ENCODE results near the gene HRH1. TPM values are rescaled to one million over a fixed set of nuclear protein-coding genes. Genes with fewer than 3 reads are reported as not detected.

Gene HRH1
- polyA plus RNA-seq, 1 donor (not counting 4 experiments of a cell fraction or from before 2014, with no cell fraction given): 13.9 TPM

GRCh38 chr3:11289864-11290263 lies 135.6 kb downstream of the HRH1 start:
- TF ChIP-seq CTCF (optimal IDR thresholded peaks at IDR 0.05 in 1 of 3, IDR thresholded peaks at IDR 0.05 in 1 of 3, conservative IDR thresholded peaks at IDR 0.05 in 1 of 3; ENCODE audit: extremely low read depth in 1 of 3, insufficient read depth in 2 of 3, low read length in 3 of 3) (no peak), EZH2 (IDR thresholded peaks at IDR 0.05; ENCODE audit: low read length) (no peak)
- no peak for FAIRE-seq
- Histone ChIP-seq H3K79me2 (ENCODE audit: control insufficient read depth, insufficient read depth, low read length) (peaks cover 12% of the 10 kb centered on the region), H3K9me1 (ENCODE audit: control insufficient read depth, extremely low read depth, insufficient read depth, low read length) (no peaks in the 10 kb centered on the region), H4K20me1 (ENCODE audit: control insufficient read depth, extremely low read depth, insufficient read depth, low read length) (no peaks in the 10 kb centered on the region), H3K27ac (ENCODE audit: control insufficient read depth, insufficient read depth, low read length) (peak overlapping the region; percentile 85), H2AFZ (ENCODE audit: control insufficient read depth, low read length) (no peak overlapping the region), H3K27me3 (ENCODE audit: control insufficient read depth, extremely low read depth, insufficient read depth, low read length) (no peaks in the 10 kb centered on the region), H3K4me3 (ENCODE audit: control insufficient read depth in 2 of 3, extremely low read depth in 1 of 3, insufficient read depth in 2 of 3, low read depth in 1 of 3, low read length in 3 of 3) (peak overlapping the region in 2 of 3 experiments; percentile 15 to 33), H3K9ac (ENCODE audit: control insufficient read depth, extremely low read depth, insufficient read depth, low read length) (peak overlapping the region; percentile 72), H3K4me1 (ENCODE audit: control insufficient read depth, extremely low read depth, insufficient read depth, low read length) (peaks cover 47% of the 10 kb centered on the region), H3K9me3 (ENCODE audit: control insufficient read depth, low read depth, low read length) (no peaks in the 10 kb centered on the region), H3K36me3 (ENCODE audit: control insufficient read depth in 2 of 2, extremely low read depth in 1 of 2, insufficient read depth in 2 of 2, low read length in 2 of 2) (peaks cover 2 to 5% of the 10 kb centered on the region in 2 experiments), H3K4me2 (ENCODE audit: control insufficient read depth, extremely low read depth, insufficient read depth, low read depth, low read length) (peak overlapping the region; percentile 69)
- dilution Hi-C loops (cut with MboI; ENCODE audit: extremely low pct_ligation_motif_present, low sequenced_read_pairs): no loop called here
- DNase-seq (ENCODE audit: low read depth, low spot score): no peak

DNA sequence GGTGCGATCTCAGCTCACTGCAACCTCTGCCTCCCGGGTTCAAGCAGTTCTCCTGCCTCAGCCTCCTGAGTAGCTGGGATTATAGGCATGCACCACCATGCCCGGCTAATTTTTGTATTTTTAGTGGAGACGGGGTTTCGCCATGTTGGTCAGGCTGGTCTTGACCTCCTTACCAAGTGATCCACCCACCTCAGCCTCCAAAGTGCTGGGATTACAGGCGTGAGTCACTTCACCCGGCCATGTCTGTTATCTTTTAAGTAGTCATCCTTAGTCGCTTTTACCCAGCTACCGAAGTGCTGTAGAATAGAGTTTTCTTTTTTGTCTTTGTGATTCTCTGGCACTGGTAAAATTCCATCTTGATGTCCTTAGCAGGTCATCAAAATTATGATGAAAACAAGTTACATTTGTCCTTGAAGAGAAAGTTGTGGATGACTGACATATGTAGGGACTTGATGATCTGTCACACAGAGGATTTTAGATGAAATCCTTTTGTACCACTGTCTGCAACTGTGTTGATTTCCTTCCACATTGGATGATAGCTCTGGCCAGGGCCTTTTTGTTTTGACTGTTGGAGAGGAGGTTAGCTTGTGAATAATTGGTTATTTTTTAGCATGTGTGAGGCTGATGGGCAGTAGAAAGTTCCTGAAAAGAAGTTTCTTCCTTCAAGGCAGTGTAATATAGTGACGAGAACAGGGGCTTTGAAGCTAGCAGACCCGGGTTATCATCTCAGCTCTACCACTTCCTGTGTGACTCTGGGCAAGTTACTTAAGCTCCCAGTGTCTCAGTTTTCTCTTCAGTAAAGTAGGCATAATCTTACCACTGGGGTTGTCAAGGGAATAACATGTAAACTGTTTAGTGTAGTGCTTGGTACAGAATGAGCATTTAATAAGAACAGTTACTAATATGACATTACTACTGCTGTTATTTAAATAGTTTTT lies 136.7 kb downstream of the HRH1 start:
- Histone ChIP-seq H3K4me3 (ENCODE audit: control insufficient read depth in 2 of 3, extremely low read depth in 1 of 3, insufficient read depth in 2 of 3, low read depth in 1 of 3, low read length in 3 of 3) (no peak overlapping the region), H2AFZ (ENCODE audit: control insufficient read depth, low read length) (no peak overlapping the region), H3K36me3 (ENCODE audit: control insufficient read depth in 2 of 2, extremely low read depth in 1 of 2, insufficient read depth in 2 of 2, low read length in 2 of 2) (peaks cover 2 to 5% of the 10 kb centered on the region in 2 experiments), H3K79me2 (ENCODE audit: control insufficient read depth, insufficient read depth, low read length) (peaks cover 11% of the 10 kb centered on the region), H3K9me1 (ENCODE audit: control insufficient read depth, extremely low read depth, insufficient read depth, low read length) (no peaks in the 10 kb centered on the region), H3K9ac (ENCODE audit: control insufficient read depth, extremely low read depth, insufficient read depth, low read length) (no peak overlapping the region), H4K20me1 (ENCODE audit: control insufficient read depth, extremely low read depth, insufficient read depth, low read length) (no peaks in the 10 kb centered on the region), H3K27ac (ENCODE audit: control insufficient read depth, insufficient read depth, low read length) (peak overlapping the region; percentile 10), H3K4me1 (ENCODE audit: control insufficient read depth, extremely low read depth, insufficient read depth, low read length) (peaks cover 47% of the 10 kb centered on the region), H3K9me3 (ENCODE audit: control insufficient read depth, low read depth, low read length) (no peaks in the 10 kb centered on the region), H3K4me2 (ENCODE audit: control insufficient read depth, extremely low read depth, insufficient read depth, low read depth, low read length) (no peak overlapping the region), H3K27me3 (ENCODE audit: control insufficient read depth, extremely low read depth, insufficient read depth, low read length) (no peaks in the 10 kb centered on the region)
- no peak for DNase-seq (ENCODE audit: low read depth, low spot score)
- TF ChIP-seq EZH2 (IDR thresholded peaks at IDR 0.05; ENCODE audit: low read length) (no peak), CTCF (optimal IDR thresholded peaks at IDR 0.05 in 1 of 3, IDR thresholded peaks at IDR 0.05 in 1 of 3, conservative IDR thresholded peaks at IDR 0.05 in 1 of 3; ENCODE audit: extremely low read depth in 1 of 3, insufficient read depth in 2 of 3, low read length in 3 of 3) (no peak)
- FAIRE-seq: no peak
- dilution Hi-C loops (cut with MboI; ENCODE audit: extremely low pct_ligation_motif_present, low sequenced_read_pairs): no loop called here

Measured in keratinocyte (primary cell).